ENCODE measurements around the gene CSF3R. TPM values are rescaled to one million over a fixed set of nuclear protein-coding genes. Genes with fewer than 3 reads are reported as not detected.

Gene CSF3R
- total RNA-seq, 1 experiment from 2014 or later, result 0.26 TPM

- Mint-ChIP-seq H3K27ac (no peak overlapping the region), H3K9me3 (no peaks in the 10 kb centered on the region), H3K4me3 (no peak overlapping the region), H3K4me1 (no peaks in the 10 kb centered on the region; the same call in 1 of the 2 replicates), H3K36me3 (no peaks in the 10 kb centered on the region), H3K27me3 (ENCODE audit: low read depth) (peaks cover 20% of the 10 kb centered on the region)
- ChIA-PET POLR2A (no interaction called here), CTCF (interaction anchor here (1.1 to 1.7 kb wide), 2 partner anchors 10 to 40 kb away, joined by 3 to 5 read pairs; no protein-coding TSS in a partner anchor)
- DNase-seq (ENCODE audit: low spot score) (no peak), ATAC-seq (no peak)
- TF ChIP-seq ZNF138 (CRISPR knock-in tag; conservative IDR thresholded peaks at IDR 0.05), result no peak
- no peak for TF ChIP-seq AFF4 (CRISPR knock-in tag; IDR thresholded peaks at IDR 0.05; ENCODE audit: borderline replicate concordance)
- no peak for TF ChIP-seq USF1 (CRISPR knock-in tag; IDR thresholded peaks at IDR 0.05)
These were observed 6.7 kb downstream of the CSF3R start for GRCh38 chr1:36475910-36476604.

DNA sequence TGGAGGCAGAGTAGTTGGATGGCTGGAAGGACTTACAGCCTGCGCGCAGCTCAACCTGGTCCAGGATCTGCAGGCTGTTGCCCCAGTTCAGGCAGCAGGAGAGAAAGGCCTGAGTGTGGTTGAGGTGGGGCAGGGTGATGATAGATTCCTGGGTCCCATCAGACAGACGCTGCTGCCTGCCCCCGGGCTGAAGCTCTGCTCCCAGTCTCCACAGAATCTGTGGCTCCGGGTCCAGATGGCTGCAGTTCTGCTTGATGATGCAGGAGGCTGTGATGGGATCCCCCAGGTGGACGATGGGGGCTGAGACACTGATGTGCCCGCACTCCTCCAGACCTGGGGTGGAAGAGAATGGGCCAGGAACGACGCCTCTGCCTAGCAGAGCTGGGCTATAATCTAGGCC, 7.4 kb downstream of the CSF3R start:
- no peaks in the 10 kb centered on the region for H3K36me3 Mint-ChIP-seq
- ATAC-seq (no peak), DNase-seq (ENCODE audit: low spot score) (no peak)
- no peaks in the 10 kb centered on the region; the same call in 1 of the 2 replicates for H3K4me1 Mint-ChIP-seq
- no peak overlapping the region for H3K4me3 Mint-ChIP-seq
- H3K27ac Mint-ChIP-seq, result no peak overlapping the region
- ChIA-PET CTCF (interaction anchor here (1.1 to 1.9 kb wide), 3 partner anchors 11 to 41 kb away, joined by 3 to 6 read pairs (median 5); no protein-coding TSS in a partner anchor), POLR2A (no interaction called here)
- no peaks in the 10 kb centered on the region for H3K9me3 Mint-ChIP-seq
- H3K27me3 Mint-ChIP-seq (ENCODE audit: low read depth), result peaks cover 27% of the 10 kb centered on the region
- TF ChIP-seq ZNF425 (CRISPR knock-in tag; conservative IDR thresholded peaks at IDR 0.05) (no peak), ZNF138 (CRISPR knock-in tag; conservative IDR thresholded peaks at IDR 0.05) (no peak), NFE2L1 (CRISPR knock-in tag; IDR thresholded peaks at IDR 0.05) (no peak), ERG (CRISPR knock-in tag; IDR thresholded peaks at IDR 0.05) (no peak), FOXP4 (CRISPR knock-in tag; IDR thresholded peaks at IDR 0.05) (no peak), HMGA2 (CRISPR knock-in tag; IDR thresholded peaks at IDR 0.05) (no peak), ATF1 (CRISPR knock-in tag; IDR thresholded peaks at IDR 0.05) (no peak), NFYB (CRISPR knock-in tag; conservative IDR thresholded peaks at IDR 0.05; ENCODE audit: low read depth) (no peak), RELA (CRISPR knock-in tag; IDR thresholded peaks at IDR 0.05; ENCODE audit: borderline replicate concordance) (no peak), MYBL2 (CRISPR knock-in tag; IDR thresholded peaks at IDR 0.05) (no peak)
- TF ChIP-seq, protein P1, sequence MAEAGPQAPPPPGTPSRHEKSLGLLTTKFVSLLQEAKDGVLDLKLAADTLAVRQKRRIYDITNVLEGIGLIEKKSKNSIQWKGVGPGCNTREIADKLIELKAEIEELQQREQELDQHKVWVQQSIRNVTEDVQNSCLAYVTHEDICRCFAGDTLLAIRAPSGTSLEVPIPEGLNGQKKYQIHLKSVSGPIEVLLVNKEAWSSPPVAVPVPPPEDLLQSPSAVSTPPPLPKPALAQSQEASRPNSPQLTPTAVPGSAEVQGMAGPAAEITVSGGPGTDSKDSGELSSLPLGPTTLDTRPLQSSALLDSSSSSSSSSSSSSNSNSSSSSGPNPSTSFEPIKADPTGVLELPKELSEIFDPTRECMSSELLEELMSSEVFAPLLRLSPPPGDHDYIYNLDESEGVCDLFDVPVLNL (CRISPR knock-in tag; IDR thresholded peaks at IDR 0.05; ENCODE audit: borderline replicate concordance, low read depth), result no peak
- TF ChIP-seq, protein P2, sequence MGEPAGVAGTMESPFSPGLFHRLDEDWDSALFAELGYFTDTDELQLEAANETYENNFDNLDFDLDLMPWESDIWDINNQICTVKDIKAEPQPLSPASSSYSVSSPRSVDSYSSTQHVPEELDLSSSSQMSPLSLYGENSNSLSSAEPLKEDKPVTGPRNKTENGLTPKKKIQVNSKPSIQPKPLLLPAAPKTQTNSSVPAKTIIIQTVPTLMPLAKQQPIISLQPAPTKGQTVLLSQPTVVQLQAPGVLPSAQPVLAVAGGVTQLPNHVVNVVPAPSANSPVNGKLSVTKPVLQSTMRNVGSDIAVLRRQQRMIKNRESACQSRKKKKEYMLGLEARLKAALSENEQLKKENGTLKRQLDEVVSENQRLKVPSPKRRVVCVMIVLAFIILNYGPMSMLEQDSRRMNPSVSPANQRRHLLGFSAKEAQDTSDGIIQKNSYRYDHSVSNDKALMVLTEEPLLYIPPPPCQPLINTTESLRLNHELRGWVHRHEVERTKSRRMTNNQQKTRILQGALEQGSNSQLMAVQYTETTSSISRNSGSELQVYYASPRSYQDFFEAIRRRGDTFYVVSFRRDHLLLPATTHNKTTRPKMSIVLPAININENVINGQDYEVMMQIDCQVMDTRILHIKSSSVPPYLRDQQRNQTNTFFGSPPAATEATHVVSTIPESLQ (CRISPR knock-in tag; IDR thresholded peaks at IDR 0.05), result no peak
- TF ChIP-seq, protein P3, sequence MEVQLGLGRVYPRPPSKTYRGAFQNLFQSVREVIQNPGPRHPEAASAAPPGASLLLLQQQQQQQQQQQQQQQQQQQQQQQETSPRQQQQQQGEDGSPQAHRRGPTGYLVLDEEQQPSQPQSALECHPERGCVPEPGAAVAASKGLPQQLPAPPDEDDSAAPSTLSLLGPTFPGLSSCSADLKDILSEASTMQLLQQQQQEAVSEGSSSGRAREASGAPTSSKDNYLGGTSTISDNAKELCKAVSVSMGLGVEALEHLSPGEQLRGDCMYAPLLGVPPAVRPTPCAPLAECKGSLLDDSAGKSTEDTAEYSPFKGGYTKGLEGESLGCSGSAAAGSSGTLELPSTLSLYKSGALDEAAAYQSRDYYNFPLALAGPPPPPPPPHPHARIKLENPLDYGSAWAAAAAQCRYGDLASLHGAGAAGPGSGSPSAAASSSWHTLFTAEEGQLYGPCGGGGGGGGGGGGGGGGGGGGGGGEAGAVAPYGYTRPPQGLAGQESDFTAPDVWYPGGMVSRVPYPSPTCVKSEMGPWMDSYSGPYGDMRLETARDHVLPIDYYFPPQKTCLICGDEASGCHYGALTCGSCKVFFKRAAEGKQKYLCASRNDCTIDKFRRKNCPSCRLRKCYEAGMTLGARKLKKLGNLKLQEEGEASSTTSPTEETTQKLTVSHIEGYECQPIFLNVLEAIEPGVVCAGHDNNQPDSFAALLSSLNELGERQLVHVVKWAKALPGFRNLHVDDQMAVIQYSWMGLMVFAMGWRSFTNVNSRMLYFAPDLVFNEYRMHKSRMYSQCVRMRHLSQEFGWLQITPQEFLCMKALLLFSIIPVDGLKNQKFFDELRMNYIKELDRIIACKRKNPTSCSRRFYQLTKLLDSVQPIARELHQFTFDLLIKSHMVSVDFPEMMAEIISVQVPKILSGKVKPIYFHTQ (CRISPR knock-in tag; IDR thresholded peaks at IDR 0.05), result no peak
